Loucy (cell line): ENCODE data around the gene METTL6.
"Not testable (repeated sequence)": the region's sequence is repeated elsewhere in the genome, so short reads cannot be mapped to it uniquely, and the experiment has no call there.

Experiments
- H2AFZ ChIP-seq: fragments of 200-600 bp; sonication (generic); 2 replicates; pipeline ENCODE4 v1.6.0; 2016; ENCODE audit warnings: antibody characterized with exemption, mild to moderate bottlenecking, low read length, moderate library complexity
- H3F3A ChIP-seq: fragments of 200-600 bp; 2 replicates; pipeline ENCODE4 v1.6.0; 2016; ENCODE audit warnings: antibody characterized with exemption, low read depth, mild to moderate bottlenecking
- H3K27me3 ChIP-seq: fragments of 200-600 bp; sonication (generic); 2 replicates; pipeline ENCODE4 v1.6.1; 2014; ENCODE audit warnings: low read length, mild to moderate bottlenecking; ENCODE audit not compliant: insufficient read depth, poor library complexity, severe bottlenecking
- H3K36me3 ChIP-seq: fragments of 200-600 bp; sonication (generic); 2 replicates; pipeline ENCODE4 v1.6.1; 2016; ENCODE audit warnings: low read length; ENCODE audit not compliant: insufficient read depth
- H3K4me1 ChIP-seq: fragments of 200-600 bp; sonication (generic); 2 replicates; pipeline ENCODE4 v1.5.1; 2014; ENCODE audit warnings: low read length, mild to moderate bottlenecking; ENCODE audit not compliant: insufficient read depth, poor library complexity, severe bottlenecking
- H3K4me2 ChIP-seq: fragments of 200-600 bp; sonication (generic); 2 replicates; pipeline ENCODE4 v1.6.0; 2014; ENCODE audit warnings: antibody characterized with exemption, low read length, low read depth, mild to moderate bottlenecking; ENCODE audit not compliant: poor library complexity, severe bottlenecking
- H3K4me3 ChIP-seq: fragments of 200-600 bp; sonication (generic); 2 replicates; pipeline ENCODE4 v1.5.1; 2014; ENCODE audit warnings: low read length, mild to moderate bottlenecking, mixed read lengths; ENCODE audit not compliant: poor library complexity, severe bottlenecking
- H3K79me2 ChIP-seq: fragments of 200-600 bp; sonication (generic); 2 replicates; pipeline ENCODE4 v1.6.1; 2014; ENCODE audit warnings: low read length; ENCODE audit not compliant: insufficient read depth
- H3K9ac ChIP-seq: fragments of 200-600 bp; sonication (generic); 2 replicates; pipeline ENCODE4 v1.6.0; 2014; ENCODE audit warnings: mild to moderate bottlenecking, low read depth, low read length, moderate library complexity; ENCODE audit not compliant: poor library complexity, severe bottlenecking
- H3K9me2 ChIP-seq: fragments of 200-600 bp; sonication (generic); replicated peaks from 2 replicates; pipeline ENCODE4 v1.6.1; 2016; ENCODE audit warnings: low read depth, low read length, mixed read lengths
- H3K9me3 ChIP-seq: fragments of 200-600 bp; sonication (generic); 2 replicates; pipeline ENCODE4 v1.6.1; 2014; ENCODE audit warnings: mild to moderate bottlenecking, antibody characterized with exemption, low read length, low read depth; ENCODE audit not compliant: insufficient read depth
- H4K20me1 ChIP-seq: fragments of 200-600 bp; sonication (generic); 2 replicates; pipeline ENCODE4 v1.6.0; 2014; ENCODE audit warnings: antibody characterized with exemption, low read length, mild to moderate bottlenecking; ENCODE audit not compliant: insufficient read depth, poor library complexity, severe bottlenecking
- EZH2phosphoT487 ChIP-seq: fragments of 200-600 bp; IDR thresholded peaks from 2 replicates; pipeline ENCODE4 v1.6.1; 2018; ENCODE audit warnings: antibody characterized with exemption, mild to moderate bottlenecking, moderate library complexity, borderline replicate concordance
- TF ChIP-seq, protein P1 (sequence below): fragments of 200-600 bp; sonication (generic); conservative IDR thresholded peaks from 2 replicates; pipeline ENCODE4 v1.5.1; 2014; ENCODE audit warnings: mild to moderate bottlenecking, antibody characterized with exemption, low read length

The METTL6 gene

DNA sequence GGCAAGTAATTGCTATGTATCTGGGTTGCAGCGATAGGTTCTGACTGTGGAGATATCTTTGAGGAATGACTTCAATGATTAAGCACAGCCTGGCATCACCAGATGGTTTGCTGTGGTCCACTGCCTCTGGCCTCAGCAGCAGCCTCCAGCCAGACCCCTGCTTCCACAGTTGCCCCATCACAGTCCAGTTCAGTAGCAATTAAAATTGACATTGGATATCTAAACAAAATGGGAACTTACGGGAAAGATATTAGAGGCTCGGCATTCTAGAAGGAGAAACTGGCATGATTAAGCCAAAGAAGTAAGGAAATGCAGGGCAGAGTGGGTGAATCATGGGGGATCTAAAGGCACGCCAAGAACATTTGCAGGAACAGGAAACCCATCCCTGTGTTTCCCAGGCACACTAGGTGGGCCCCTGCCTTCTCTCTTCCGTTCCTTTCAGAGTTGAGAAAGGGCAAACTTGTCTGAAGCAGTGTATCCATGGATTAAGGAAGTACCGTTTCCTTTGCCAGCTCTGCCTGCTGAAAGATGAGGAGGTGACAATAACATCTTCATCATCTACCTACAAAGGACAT, 58.7 kb downstream of the METTL6 start:
- Histone ChIP-seq H3K4me1 (peaks cover 6% of the 10 kb centered on the region), H3F3A (no peaks in the 10 kb centered on the region), H2AFZ (no peak overlapping the region), H3K27me3 (no peaks in the 10 kb centered on the region), H3K9me2 (no peaks in the 10 kb centered on the region), H3K9ac (no peak overlapping the region), H3K79me2 (no peaks in the 10 kb centered on the region), H3K4me2 (no peak overlapping the region), H4K20me1 (no peaks in the 10 kb centered on the region), H3K4me3 (no peak overlapping the region), H3K9me3 (no peaks in the 10 kb centered on the region), H3K36me3 (no peaks in the 10 kb centered on the region)
- TF ChIP-seq, protein P1, sequence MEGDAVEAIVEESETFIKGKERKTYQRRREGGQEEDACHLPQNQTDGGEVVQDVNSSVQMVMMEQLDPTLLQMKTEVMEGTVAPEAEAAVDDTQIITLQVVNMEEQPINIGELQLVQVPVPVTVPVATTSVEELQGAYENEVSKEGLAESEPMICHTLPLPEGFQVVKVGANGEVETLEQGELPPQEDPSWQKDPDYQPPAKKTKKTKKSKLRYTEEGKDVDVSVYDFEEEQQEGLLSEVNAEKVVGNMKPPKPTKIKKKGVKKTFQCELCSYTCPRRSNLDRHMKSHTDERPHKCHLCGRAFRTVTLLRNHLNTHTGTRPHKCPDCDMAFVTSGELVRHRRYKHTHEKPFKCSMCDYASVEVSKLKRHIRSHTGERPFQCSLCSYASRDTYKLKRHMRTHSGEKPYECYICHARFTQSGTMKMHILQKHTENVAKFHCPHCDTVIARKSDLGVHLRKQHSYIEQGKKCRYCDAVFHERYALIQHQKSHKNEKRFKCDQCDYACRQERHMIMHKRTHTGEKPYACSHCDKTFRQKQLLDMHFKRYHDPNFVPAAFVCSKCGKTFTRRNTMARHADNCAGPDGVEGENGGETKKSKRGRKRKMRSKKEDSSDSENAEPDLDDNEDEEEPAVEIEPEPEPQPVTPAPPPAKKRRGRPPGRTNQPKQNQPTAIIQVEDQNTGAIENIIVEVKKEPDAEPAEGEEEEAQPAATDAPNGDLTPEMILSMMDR = no peak
- no peak for TF ChIP-seq EZH2phosphoT487

DNA sequence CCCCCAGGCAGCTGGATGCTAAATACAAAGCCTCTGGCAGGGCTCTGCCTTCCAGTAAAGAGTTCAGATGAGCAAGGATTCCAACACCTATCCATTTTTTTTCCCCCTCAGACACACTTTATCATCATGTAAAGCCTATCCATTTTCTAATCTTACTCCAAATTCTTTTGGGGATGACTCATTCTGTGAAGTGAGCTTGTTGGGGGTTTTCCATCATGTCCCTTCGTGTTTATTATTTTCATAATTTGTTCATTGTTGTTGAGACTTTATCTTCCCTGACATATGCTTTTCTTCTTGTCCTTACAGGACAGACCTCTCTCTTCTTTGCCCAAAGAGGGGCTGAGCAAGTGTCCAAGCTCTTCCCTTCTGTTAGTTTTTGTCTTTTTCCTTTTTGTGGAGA, 60.3 kb downstream of the METTL6 start:
- H3F3A ChIP-seq = no peaks in the 10 kb centered on the region
- no peaks in the 10 kb centered on the region for H4K20me1 ChIP-seq
- no peak overlapping the region for H3K4me2 ChIP-seq
- no peaks in the 10 kb centered on the region for H3K36me3 ChIP-seq
- H3K9me2 ChIP-seq = no peaks in the 10 kb centered on the region
- no peak overlapping the region for H3K4me3 ChIP-seq
- H3K4me1 ChIP-seq = peaks cover 6% of the 10 kb centered on the region
- H3K9me3 ChIP-seq = no peaks in the 10 kb centered on the region
- H3K9ac ChIP-seq = no peak overlapping the region
- no peaks in the 10 kb centered on the region for H3K79me2 ChIP-seq
- TF ChIP-seq EZH2phosphoT487 = no peak
- TF ChIP-seq, protein P1 = no peak
- no peak overlapping the region for H2AFZ ChIP-seq
- no peaks in the 10 kb centered on the region for H3K27me3 ChIP-seq

DNA sequence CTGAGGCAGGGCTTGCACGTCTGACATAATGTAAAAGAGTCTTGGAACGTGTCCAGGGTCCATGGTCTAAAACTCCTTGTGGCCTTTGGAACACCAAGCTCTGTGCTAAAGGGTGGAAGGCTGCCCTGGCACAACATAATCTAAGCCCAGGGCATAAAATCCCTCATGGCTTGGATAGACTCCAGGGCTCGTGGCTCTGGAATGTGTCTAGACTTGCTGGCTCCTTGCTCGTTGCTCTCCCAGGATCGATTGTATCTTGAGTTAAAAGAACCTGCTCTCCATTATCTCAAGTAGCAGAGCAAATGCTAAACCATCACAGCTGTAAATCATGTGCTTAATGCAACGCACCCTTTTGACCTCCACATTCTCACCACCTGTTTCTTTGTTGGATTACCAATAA, 63.3 kb downstream of the METTL6 start:
- H3K4me3 ChIP-seq, H3K36me3 ChIP-seq, H2AFZ ChIP-seq, H3K9me3 ChIP-seq, H3K79me2 ChIP-seq, H3K9ac ChIP-seq, H3K9me2 ChIP-seq, H3F3A ChIP-seq, H3K27me3 ChIP-seq, H3K4me2 ChIP-seq, H4K20me1 ChIP-seq: not testable (repeated sequence)
- H3K4me1 ChIP-seq = peaks cover 13% of the 10 kb centered on the region

DNA sequence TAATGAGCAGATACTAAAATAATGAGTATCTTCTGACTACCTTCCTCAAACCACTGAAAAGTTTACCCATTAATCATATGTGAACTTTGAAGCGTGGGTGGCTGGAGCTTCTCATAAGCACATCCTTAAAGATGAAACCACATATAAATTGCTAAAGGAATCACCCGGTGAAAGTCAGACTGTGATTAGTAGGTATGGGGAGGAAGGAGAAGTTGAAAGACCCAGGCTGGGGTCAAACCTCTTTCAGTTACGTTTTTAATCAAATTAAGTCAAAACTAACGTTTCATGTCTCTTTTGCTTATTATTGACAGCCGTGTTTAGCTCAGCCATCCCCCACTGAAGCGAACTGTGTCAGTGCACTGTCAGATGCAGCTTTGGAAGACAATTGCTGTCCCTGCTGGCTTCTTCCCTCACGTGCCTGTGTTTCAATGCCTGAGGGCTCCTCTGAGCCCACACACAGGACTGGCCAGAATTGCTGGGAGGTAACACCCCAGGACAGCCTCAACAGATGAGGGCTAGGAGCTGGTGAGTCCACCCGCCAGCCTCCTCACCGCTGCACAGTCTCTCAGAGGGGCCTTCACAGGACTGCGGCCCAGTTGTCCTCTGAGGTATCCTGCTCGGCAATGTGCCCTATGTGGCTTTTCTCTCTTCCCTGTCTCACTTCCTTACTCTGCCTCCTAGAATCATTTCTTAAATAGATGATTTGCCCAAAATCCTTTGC, 65.7 kb downstream of the METTL6 start:
- H3K36me3 ChIP-seq = no peaks in the 10 kb centered on the region
- no peaks in the 10 kb centered on the region for H3K79me2 ChIP-seq
- no peaks in the 10 kb centered on the region for H3F3A ChIP-seq
- H3K9ac ChIP-seq = no peak overlapping the region
- no peak overlapping the region for H3K4me3 ChIP-seq
- H2AFZ ChIP-seq = no peak overlapping the region
- no peak overlapping the region for H3K4me2 ChIP-seq
- H3K27me3 ChIP-seq = no peaks in the 10 kb centered on the region
- H3K4me1 ChIP-seq = peaks cover 8% of the 10 kb centered on the region
- H3K9me2 ChIP-seq = no peaks in the 10 kb centered on the region
- no peaks in the 10 kb centered on the region for H4K20me1 ChIP-seq
- TF ChIP-seq, protein P1 = no peak
- TF ChIP-seq EZH2phosphoT487 = no peak
- no peaks in the 10 kb centered on the region for H3K9me3 ChIP-seq
